A549 (cell line): Measurements from ENCODE around the gene MCRS1. TPM values are rescaled to one million over a fixed set of nuclear protein-coding genes. Genes with fewer than 3 reads are reported as not detected.

Experiments
- ATAC-seq, 2 experiments: fragments of 200-7000 bp in 1 of 2; fragments of >200 bp in 1 of 2; cut with Nextera tagmentation in 1 of 2; cut with Tn5 transposase in 1 of 2; 3 replicates each; pipeline versions ENCODE4 v1.8.0 to v1.9.1; 2018 to 2020; ENCODE audit warnings: mild to moderate bottlenecking in 1 of 2, moderate library complexity in 1 of 2
- CTCF ChIA-PET: fragments of 300-600 bp; sonication (Branson Sonifier 250); formaldehyde crosslinking; extraction: SDS; loops from one replicate; lab custom pipeline; 2021; ENCODE audit warnings: antibody characterized with exemption, inconsistent platforms; lab: Yijun Ruan, JAX
- POLR2A ChIA-PET: fragments of 350-600 bp; formaldehyde crosslinking; extraction: SDS; loops from one replicate; lab custom pipeline; 2021; ENCODE audit warnings: antibody characterized with exemption, inconsistent platforms; lab: Yijun Ruan, JAX
- DNase-seq, 2 experiments: peaks; one replicate each; pipeline versions ENCODE4 v3.0.0 to v3.0.0-alpha.2; 2011 to 2016; ENCODE audit warnings: low read depth in 1 of 2, low spot score in 1 of 2
- FAIRE-seq: peaks from 2 replicates; lab custom pipeline; 2011; peaks lifted over from hg19 to GRCh38; lab: Jason Lieb, UNC
- H3K27ac ChIP-seq, 2 experiments: fragments of >200 bp; sonication (Bioruptor Twin); formaldehyde crosslinking; 3 replicates each; pipeline ENCODE4 v1.5.1; 2016 to 2017
- H3K4me1 ChIP-seq: fragments of >200 bp; sonication (Bioruptor Twin); formaldehyde crosslinking; 3 replicates; pipeline ENCODE4 v1.6.1; 2016
- H3K4me2 ChIP-seq: fragments of >200 bp; sonication (Bioruptor Twin); formaldehyde crosslinking; 3 replicates; pipeline ENCODE4 v1.6.1; 2016
- H3K4me3 ChIP-seq: fragments of >200 bp; sonication (Bioruptor Twin); formaldehyde crosslinking; 3 replicates; pipeline ENCODE4 v1.5.1; 2016
- H3K9me3 ChIP-seq: fragments of >200 bp; sonication (Bioruptor Twin); formaldehyde crosslinking; 3 replicates; pipeline ENCODE4 v1.6.1; 2016
- ATOH8 ChIP-seq: fragments of 250-450 bp; sonication (Bioruptor Pico); IDR thresholded peaks from 2 replicates; pipeline ENCODE4 v1.5.0; 2020; ENCODE audit warnings: low read depth, mild to moderate bottlenecking, moderate library complexity
- BCL3 ChIP-seq: fragments of >200 bp; sonication (Bioruptor Twin); formaldehyde crosslinking; IDR thresholded peaks from 3 replicates; pipeline ENCODE4 v1.6.1; 2016
- CBX2 ChIP-seq: fragments of 200-600 bp; sonication (generic); IDR thresholded peaks from 2 replicates; pipeline ENCODE4 v1.6.1; 2016; ENCODE audit warnings: low read depth, mild to moderate bottlenecking, borderline replicate concordance
- EHMT2 ChIP-seq: fragments of 200-600 bp; sonication (generic); IDR thresholded peaks from 2 replicates; pipeline ENCODE4 v1.6.1; 2016; ENCODE audit warnings: antibody characterized with exemption, low read depth, mild to moderate bottlenecking, moderate library complexity
- ELK1 ChIP-seq: fragments of 150-350 bp; IDR thresholded peaks from 2 replicates; pipeline ENCODE4 v1.6.1; 2014; ENCODE audit warnings: low read depth, mild to moderate bottlenecking, low read length
- HDAC2 ChIP-seq: fragments of 200-600 bp; sonication (generic); IDR thresholded peaks from 2 replicates; pipeline ENCODE4 v1.6.1; 2016
- HES2 ChIP-seq: fragments of >200 bp; sonication (Bioruptor Twin); formaldehyde crosslinking; IDR thresholded peaks from 2 replicates; pipeline ENCODE4 v1.6.1; 2016
- HEYL ChIP-seq: fragments of 250-450 bp; sonication (Bioruptor Pico); IDR thresholded peaks from 2 replicates; pipeline ENCODE4 v1.8.0; 2021; ENCODE audit warnings: mild to moderate bottlenecking, moderate library complexity
- HOXA7 ChIP-seq: fragments of 250-450 bp; sonication (Bioruptor Pico); IDR thresholded peaks from 2 replicates; pipeline ENCODE4 v1.5.0; 2020; ENCODE audit warnings: mild to moderate bottlenecking, moderate library complexity
- MYC ChIP-seq: IDR thresholded peaks from 2 replicates; pipeline ENCODE4 v1.6.1; 2012; ENCODE audit warnings: mild to moderate bottlenecking, inconsistent platforms, low read length, improper control_type of control experiment, borderline replicate concordance
- NR3C1 ChIP-seq: fragments of >200 bp; sonication (Bioruptor Twin); formaldehyde crosslinking; IDR thresholded peaks from 3 replicates; pipeline ENCODE4 v1.6.1; 2017
- RCOR1 ChIP-seq: fragments of 150-350 bp; IDR thresholded peaks from 2 replicates; pipeline ENCODE4 v1.6.1; 2014; ENCODE audit warnings: antibody characterized with exemption, low read length, low read depth
- RFX5 ChIP-seq: fragments of 450-650 bp; IDR thresholded peaks from 2 replicates; pipeline ENCODE4 v1.7.1; 2014; ENCODE audit warnings: antibody characterized with exemption, mild to moderate bottlenecking, moderate library complexity
- TFCP2L1 ChIP-seq: fragments of 250-450 bp; sonication (Bioruptor Pico); IDR thresholded peaks from 2 replicates; pipeline ENCODE4 v1.5.0; 2021; ENCODE audit warnings: mild to moderate bottlenecking
- USF2 ChIP-seq: fragments of 450-650 bp; IDR thresholded peaks from 2 replicates; pipeline ENCODE4 v1.6.1; 2014; ENCODE audit warnings: antibody characterized with exemption
- ZC3H11A ChIP-seq: fragments of 450-650 bp; IDR thresholded peaks from 2 replicates; pipeline ENCODE4 v1.6.1; 2014; ENCODE audit warnings: antibody characterized with exemption, mild to moderate bottlenecking
- WGBS: methylation state at CpG from one replicate; pipeline ENCODE4 v1.1.6; 2017; ENCODE audit errors: missing lambda C conversion rate; 5-methylcytosine and 5-hydroxymethylcytosine counted together
- polyA plus RNA-seq, 4 experiments: library from polyadenylated mRNA; depleted of rRNA in 3 of 4; stranded (reverse); fragments of >200 nt; fragmentation: RNase III in 1 of 4; extraction: RNeasy Plus Mini Kit Qiagen cat#74134 plus additional on column Dnase treatment in 1 of 4; gene quantifications; 2 replicates in 3 of 4; 3 replicates in 1 of 4; pipeline ENCODE4 v1.2.3, GENCODE V29; 2011 to 2017

MCRS1 gene
- polyA plus RNA-seq, 2 of the 4 experiments (the other 2 are of a cell fraction), result 64.1 to 68.5 TPM

- POLR2A ChIA-PET, result no interaction called here
- no peaks in the 10 kb centered on the region for H3K9me3 ChIP-seq
- TF ChIP-seq HEYL (CRISPR knock-in tag), result no peak
- no peak for TF ChIP-seq RCOR1
- no peak for TF ChIP-seq NR3C1
- no peak for TF ChIP-seq ZC3H11A
- no peak for TF ChIP-seq RFX5
- no peak for TF ChIP-seq USF2
- TF ChIP-seq MYC, result no peak
- TF ChIP-seq HES2, result no peak
- no peak for TF ChIP-seq CBX2
- no peak for TF ChIP-seq HOXA7
- TF ChIP-seq, all 56 proteins: peak for 0
- CTCF ChIA-PET, result interaction anchor here (0.7 to 9.1 kb wide), 7 partner anchors 47 to 353 kb away, joined by 3 to 63 read pairs (median 7); partner anchors contain the start of genes C1QL4 and DNAJC22
- WGBS, result 87% methylated on average over 10 of the region's 10 CpGs
- FAIRE-seq (no peak), DNase-seq (no peak), ATAC-seq (no peak)
- no peak overlapping the region for H3K4me2 ChIP-seq
- H3K27ac ChIP-seq, result no peak overlapping the region
- H3K4me3 ChIP-seq, result no peak overlapping the region
- peaks cover 22% of the 10 kb centered on the region for H3K4me1 ChIP-seq
Measured at GRCh38 chr12:49533331-49533730, 34.6 kb downstream of the MCRS1 start.

- Histone ChIP-seq H3K4me3 (no peak overlapping the region), H3K4me2 (no peak overlapping the region), H3K9me3 (no peaks in the 10 kb centered on the region), H3K27ac (no peak overlapping the region), H3K4me1 (peaks cover 11% of the 10 kb centered on the region)
- no peak for FAIRE-seq
- ATAC-seq, result no peak
- no peak for DNase-seq
- ChIA-PET POLR2A (no interaction called here), CTCF (interaction anchor here (0.6 to 9.1 kb wide), 9 partner anchors 13 to 200 kb away, joined by 3 to 63 read pairs (median 5); partner anchors contain the start of gene C1QL4)
- whole genome bisulfite sequencing, result 85% methylated on average over 2 of the region's 2 CpGs
- no peak for TF ChIP-seq ELK1
Measured at GRCh38 chr12:49531745-49532144, 36.2 kb downstream of the MCRS1 start.

- FAIRE-seq (no peak), DNase-seq (no peak), ATAC-seq (no peak)
- no peak overlapping the region for H3K27ac ChIP-seq
- whole genome bisulfite sequencing, result 88% methylated on average over 1 of the region's 1 CpG
- ChIA-PET CTCF (interaction anchor here (0.9 to 7.9 kb wide), 6 partner anchors 15 to 241 kb away, joined by 3 to 67 read pairs (median 5); no protein-coding TSS in a partner anchor), POLR2A (interaction anchor here (0.6 to 0.7 kb wide), 2 partner anchors 38 to 260 kb away, joined by 3 to 6 read pairs; no protein-coding TSS in a partner anchor)
- H3K9me3 ChIP-seq, result no peaks in the 10 kb centered on the region
- H3K4me2 ChIP-seq, result no peak overlapping the region
- H3K4me3 ChIP-seq, result no peak overlapping the region
- no peaks in the 10 kb centered on the region for H3K4me1 ChIP-seq
- TF ChIP-seq EHMT2 (no peak), HDAC2 (no peak), TFCP2L1 (CRISPR knock-in tag) (no peak), ATOH8 (no peak), BCL3 (no peak)
Measured at GRCh38 chr12:49529414-49529813, 38.5 kb downstream of the MCRS1 start.
